Measurements from ENCODE around the gene RSPRY1.
A peak's percentile ranks its signal among the peaks of the same experiment; 100 is the strongest.

The RSPRY1 gene

DNA sequence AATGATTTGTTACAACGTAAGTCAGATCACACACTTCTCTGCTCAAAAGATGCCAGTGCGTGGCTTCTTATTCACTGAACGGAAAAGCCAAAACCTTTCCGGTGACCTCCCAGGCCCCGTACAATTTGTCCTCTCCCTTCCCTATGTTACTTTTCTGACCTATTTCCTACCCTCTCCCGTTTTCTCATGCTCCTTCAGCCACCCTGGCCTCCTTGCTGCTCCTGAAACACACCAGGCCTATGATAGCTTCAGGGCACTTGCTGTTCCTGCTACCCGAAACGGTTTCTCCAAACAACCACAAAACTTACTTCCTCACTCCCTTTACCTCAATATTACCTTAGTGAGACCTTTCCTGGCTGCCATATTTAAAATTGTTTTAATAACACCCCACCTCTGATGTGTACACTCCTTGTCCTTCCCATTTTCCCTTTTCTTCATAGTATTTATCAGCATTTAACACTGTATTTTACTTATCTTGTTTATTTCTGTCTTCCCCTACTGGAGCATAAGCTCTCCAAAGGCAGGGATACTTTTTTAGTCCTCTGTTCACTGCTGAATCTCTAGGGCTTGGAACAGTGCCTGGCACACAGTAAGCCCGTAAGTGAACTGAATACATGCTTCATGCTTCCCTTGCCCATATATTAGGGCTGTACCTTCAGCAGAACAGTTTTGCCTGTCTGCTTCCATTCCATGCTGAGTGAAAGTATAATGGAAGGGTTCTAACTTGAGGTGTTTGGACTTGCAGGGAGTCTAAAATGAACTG, 48.0 kb downstream of the RSPRY1 start:
- Mint-ChIP-seq H3K36me3 (ENCODE audit: low read depth) (peaks cover 59% of the 10 kb centered on the region), H3K27me3 (ENCODE audit: low read depth) (no peaks in the 10 kb centered on the region), H3K4me3 (no peak overlapping the region), H3K27ac (no peak overlapping the region), H3K4me1 (ENCODE audit: low read depth) (peaks cover 10% of the 10 kb centered on the region), H3K9me3 (no peaks in the 10 kb centered on the region)
- no peak for DNase-seq (ENCODE audit: low spot score)

- Mint-ChIP-seq H3K9me3 (no peaks in the 10 kb centered on the region), H3K27ac (no peak overlapping the region), H3K4me1 (ENCODE audit: low read depth) (peaks cover 10% of the 10 kb centered on the region), H3K27me3 (ENCODE audit: low read depth) (no peaks in the 10 kb centered on the region), H3K4me3 (no peak overlapping the region), H3K36me3 (ENCODE audit: low read depth) (peaks cover 61% of the 10 kb centered on the region)
- no peak for DNase-seq (ENCODE audit: low spot score)
Measured at GRCh38 chr16:57234707-57235092, 48.6 kb downstream of the RSPRY1 start.

GRCh38 chr16:57235128-57236021, 49.2 kb downstream of the RSPRY1 start:
- Mint-ChIP-seq H3K36me3 (ENCODE audit: low read depth) (peaks cover 57% of the 10 kb centered on the region), H3K27ac (no peak overlapping the region), H3K4me1 (ENCODE audit: low read depth) (peaks cover 10% of the 10 kb centered on the region), H3K4me3 (no peak overlapping the region), H3K9me3 (no peaks in the 10 kb centered on the region), H3K27me3 (ENCODE audit: low read depth) (no peaks in the 10 kb centered on the region)
- peak; percentile 22 for DNase-seq (ENCODE audit: low spot score)

- Mint-ChIP-seq H3K27ac (no peak overlapping the region), H3K36me3 (ENCODE audit: low read depth) (peaks cover 53% of the 10 kb centered on the region), H3K27me3 (ENCODE audit: low read depth) (no peaks in the 10 kb centered on the region)
Measured at GRCh38 chr16:57236022-57236350, 49.9 kb downstream of the RSPRY1 start.

DNA sequence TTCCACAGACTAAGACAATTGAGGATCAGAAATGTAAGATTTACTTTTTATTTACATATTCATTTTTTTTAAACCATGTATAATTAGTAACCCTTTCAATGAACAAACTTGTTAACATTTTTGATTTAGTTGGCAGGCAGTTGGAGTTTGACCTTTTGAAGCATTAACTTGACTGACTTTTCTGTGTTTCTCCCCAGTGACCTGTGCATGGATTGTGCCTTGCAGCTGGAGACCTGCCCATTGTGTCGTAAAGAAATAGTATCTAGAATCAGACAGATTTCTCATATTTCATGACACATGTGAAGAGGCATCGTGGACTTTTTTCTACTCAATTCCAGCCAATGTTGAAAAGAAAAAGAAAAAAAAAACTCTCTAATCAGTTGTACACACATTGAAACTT, 52.6 kb downstream of the RSPRY1 start:
- H3K27me3 Mint-ChIP-seq (ENCODE audit: low read depth), result no peaks in the 10 kb centered on the region
- H3K4me1 Mint-ChIP-seq (ENCODE audit: low read depth), result peaks cover 16% of the 10 kb centered on the region
- no peak overlapping the region for H3K27ac Mint-ChIP-seq
- DNase-seq (ENCODE audit: low spot score), result no peak
- H3K4me3 Mint-ChIP-seq, result no peak overlapping the region
- peaks cover 38% of the 10 kb centered on the region for H3K36me3 Mint-ChIP-seq (ENCODE audit: low read depth)
- no peaks in the 10 kb centered on the region for H3K9me3 Mint-ChIP-seq

More at GRCh38 chr16:57236022-57236350, 49.9 kb downstream of the RSPRY1 start:
- DNase-seq (ENCODE audit: low spot score), result no peak
- peaks cover 12% of the 10 kb centered on the region for H3K4me1 Mint-ChIP-seq (ENCODE audit: low read depth)
- H3K9me3 Mint-ChIP-seq, result no peaks in the 10 kb centered on the region
- H3K4me3 Mint-ChIP-seq, result no peak overlapping the region

DNA sequence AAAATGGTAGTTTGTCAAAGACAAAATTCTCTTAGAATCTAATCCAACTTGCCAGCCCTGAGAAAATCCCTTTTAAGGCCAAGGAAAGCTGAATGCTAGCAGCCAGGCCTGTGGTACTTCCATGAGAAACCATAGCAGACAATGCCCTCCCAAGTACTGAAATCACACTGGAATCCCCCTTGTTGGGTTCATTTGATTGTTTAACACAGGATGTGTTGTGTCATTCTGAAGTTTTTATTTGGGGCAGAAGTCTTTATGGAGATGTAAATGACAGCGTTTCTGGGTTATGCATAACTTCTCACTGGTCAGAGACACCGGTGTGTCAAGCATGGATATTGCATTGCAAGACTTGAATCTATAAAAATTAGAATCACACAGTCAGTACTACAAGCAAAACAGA, 53.0 kb downstream of the RSPRY1 start:
- Mint-ChIP-seq H3K36me3 (ENCODE audit: low read depth) (peaks cover 34% of the 10 kb centered on the region), H3K27ac (no peak overlapping the region), H3K4me1 (ENCODE audit: low read depth) (peaks cover 19% of the 10 kb centered on the region), H3K9me3 (no peaks in the 10 kb centered on the region), H3K4me3 (no peak overlapping the region), H3K27me3 (ENCODE audit: low read depth) (no peaks in the 10 kb centered on the region)
- no peak for DNase-seq (ENCODE audit: low spot score)

- no peaks in the 10 kb centered on the region for H3K27me3 Mint-ChIP-seq (ENCODE audit: low read depth)
- no peak overlapping the region for H3K4me3 Mint-ChIP-seq
- no peaks in the 10 kb centered on the region for H3K9me3 Mint-ChIP-seq
- H3K4me1 Mint-ChIP-seq (ENCODE audit: low read depth), result peaks cover 24% of the 10 kb centered on the region
- H3K36me3 Mint-ChIP-seq (ENCODE audit: low read depth), result peaks cover 21% of the 10 kb centered on the region
- no peak for DNase-seq (ENCODE audit: low spot score)
- no peak overlapping the region for H3K27ac Mint-ChIP-seq
Measured at GRCh38 chr16:57240851-57241250, 54.7 kb downstream of the RSPRY1 start.

- peaks cover 25% of the 10 kb centered on the region for H3K4me1 Mint-ChIP-seq (ENCODE audit: low read depth)
- H3K9me3 Mint-ChIP-seq, result no peaks in the 10 kb centered on the region
- no peak for DNase-seq (ENCODE audit: low spot score)
- no peak overlapping the region for H3K4me3 Mint-ChIP-seq
- H3K27me3 Mint-ChIP-seq (ENCODE audit: low read depth), result no peaks in the 10 kb centered on the region
- H3K27ac Mint-ChIP-seq, result no peak overlapping the region
- peaks cover 17% of the 10 kb centered on the region for H3K36me3 Mint-ChIP-seq (ENCODE audit: low read depth)
Measured at GRCh38 chr16:57242650-57243049, 56.5 kb downstream of the RSPRY1 start.

GRCh38 chr16:57244463-57244766, 58.3 kb downstream of the RSPRY1 start:
- no peak for DNase-seq (ENCODE audit: low spot score)
- Mint-ChIP-seq H3K4me1 (ENCODE audit: low read depth) (peaks cover 25% of the 10 kb centered on the region), H3K4me3 (peak overlapping the region; percentile 95), H3K36me3 (ENCODE audit: low read depth) (peaks cover 12% of the 10 kb centered on the region), H3K27me3 (ENCODE audit: low read depth) (no peaks in the 10 kb centered on the region), H3K9me3 (no peaks in the 10 kb centered on the region), H3K27ac (peak overlapping the region; percentile 94)

DNA sequence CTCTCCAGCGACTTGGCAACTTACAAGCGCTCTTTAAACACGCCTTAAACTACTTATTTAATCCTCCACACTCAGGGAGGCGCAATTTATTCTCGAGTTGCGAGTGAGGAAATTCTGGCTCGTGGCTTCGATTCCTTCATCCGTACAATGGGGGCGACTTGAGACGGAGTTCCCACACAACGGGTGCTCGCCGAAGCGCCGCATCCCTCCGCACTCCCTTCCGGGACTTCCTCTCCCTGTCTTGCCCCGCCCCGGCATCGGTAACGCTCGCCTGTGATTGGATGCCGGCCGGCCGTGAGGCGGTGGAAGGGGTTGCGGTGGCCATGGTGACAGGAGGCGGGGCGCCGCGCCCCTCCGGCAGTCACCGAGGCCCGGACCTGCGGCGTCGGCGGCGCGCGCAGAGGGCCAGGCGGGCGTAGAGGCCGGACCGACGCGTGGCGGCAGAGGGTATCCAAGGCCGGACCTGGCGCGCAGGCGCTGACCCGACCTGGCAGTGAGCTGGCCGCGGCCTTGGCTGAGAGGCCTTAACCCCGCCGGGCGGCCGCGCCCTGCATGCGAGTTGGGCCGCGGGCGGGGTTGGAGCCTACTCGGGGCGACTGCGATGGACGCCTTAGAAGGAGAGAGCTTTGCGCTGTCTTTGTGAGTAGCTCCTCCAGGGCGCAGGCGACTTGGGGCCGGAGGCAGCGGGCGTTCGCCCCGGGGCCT, 58.8 kb downstream of the RSPRY1 start, which contains the start of gene ARL2BP:
TSS of gene ARL2BP (plus strand) at position 493 of the 705 bp plus-strand sequence. CDS start at position 602, 109 bp downstream.
- H3K27ac Mint-ChIP-seq, result peak within 1 kb of the TSS; percentile 94
- H3K27me3 Mint-ChIP-seq (ENCODE audit: low read depth), result no peaks in the 10 kb centered on the region
- H3K36me3 Mint-ChIP-seq (ENCODE audit: low read depth), result peaks cover 14% of the 10 kb centered on the region
- H3K4me3 Mint-ChIP-seq, result peak within 1 kb of the TSS; percentile 95
- peaks cover 25% of the 10 kb centered on the region for H3K4me1 Mint-ChIP-seq (ENCODE audit: low read depth)
- peak; percentile 98 for DNase-seq (ENCODE audit: low spot score)
- H3K9me3 Mint-ChIP-seq, result no peaks in the 10 kb centered on the region

GRCh38 chr16:57245472-57246113, 59.5 kb downstream of the RSPRY1 start:
- Mint-ChIP-seq H3K4me3 (peak overlapping the region; percentile 95), H3K27me3 (ENCODE audit: low read depth) (no peaks in the 10 kb centered on the region), H3K27ac (peak overlapping the region; percentile 69), H3K36me3 (ENCODE audit: low read depth) (peaks cover 17% of the 10 kb centered on the region), H3K9me3 (no peaks in the 10 kb centered on the region), H3K4me1 (ENCODE audit: low read depth) (peaks cover 25% of the 10 kb centered on the region)
- no peak for DNase-seq (ENCODE audit: low spot score)

DNA sequence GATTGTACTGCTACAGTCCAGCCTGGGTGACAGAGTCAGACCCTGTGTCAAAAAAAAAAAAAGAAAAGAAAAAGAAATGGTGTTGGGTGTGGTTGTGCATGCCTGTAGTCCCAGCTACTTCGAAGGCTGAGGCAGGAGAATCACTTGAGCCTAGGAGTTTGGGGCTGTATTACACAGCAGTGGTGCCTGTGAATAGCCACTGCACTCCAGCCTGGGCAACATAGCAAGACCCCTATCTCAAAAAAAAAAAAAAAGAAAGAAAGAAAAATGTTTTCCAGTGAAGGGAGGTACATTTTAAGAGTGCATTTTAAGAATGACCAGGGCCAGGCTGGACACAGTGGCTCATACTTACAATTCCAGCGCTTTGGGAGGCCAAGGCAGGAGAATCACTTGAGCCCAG, 65.2 kb downstream of the RSPRY1 start:
- Mint-ChIP-seq H3K9me3 (peaks cover 4% of the 10 kb centered on the region), H3K27ac (no peak overlapping the region), H3K4me3 (no peak overlapping the region), H3K27me3 (ENCODE audit: low read depth) (no peaks in the 10 kb centered on the region), H3K36me3 (ENCODE audit: low read depth) (peaks cover 34% of the 10 kb centered on the region), H3K4me1 (ENCODE audit: low read depth) (peaks cover under 1% of the 10 kb centered on the region)
- DNase-seq (ENCODE audit: low spot score), result no peak

GRCh38 chr16:57252148-57252721, 66.1 kb downstream of the RSPRY1 start:
- Mint-ChIP-seq H3K4me3 (no peak overlapping the region), H3K27ac (no peak overlapping the region), H3K27me3 (ENCODE audit: low read depth) (no peaks in the 10 kb centered on the region), H3K36me3 (ENCODE audit: low read depth) (peaks cover 34% of the 10 kb centered on the region), H3K9me3 (peaks cover 4% of the 10 kb centered on the region), H3K4me1 (ENCODE audit: low read depth) (no peaks in the 10 kb centered on the region)
- no peak for DNase-seq (ENCODE audit: low spot score)

Measured in T-helper 2 cell treated with Interferon-gamma antibody and Interleukin-4, amounts not matched to agents 5 μg/mL and 100 μg/mL, for 36 hours (primary cell).